ENCODE results near the gene DHRS3.
"Not testable (repeated sequence)": the region's sequence is repeated elsewhere in the genome, so short reads cannot be mapped to it uniquely, and the experiment has no call there.

The DHRS3 gene

DNA sequence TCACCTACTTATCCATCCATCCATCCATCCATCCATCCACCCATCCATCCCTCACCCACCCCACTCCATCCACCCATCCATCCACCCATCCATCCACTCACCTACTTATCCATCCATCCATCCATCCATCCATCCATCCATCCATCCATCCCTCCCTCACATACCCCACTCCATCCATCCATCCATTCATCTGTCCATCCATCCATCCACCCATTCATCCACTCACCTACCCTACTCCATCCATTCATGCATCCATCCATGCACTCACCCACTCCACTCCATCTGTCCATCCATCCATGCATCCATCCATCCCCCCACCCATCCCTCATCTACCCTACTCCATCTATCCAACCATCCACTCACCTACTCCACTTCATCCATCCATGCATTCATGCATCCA lies 34.5 kb downstream of the DHRS3 start:
- in situ Hi-C loops (cut with MboI; ENCODE audit: low sequenced_read_pairs) = no loop called here

DNA sequence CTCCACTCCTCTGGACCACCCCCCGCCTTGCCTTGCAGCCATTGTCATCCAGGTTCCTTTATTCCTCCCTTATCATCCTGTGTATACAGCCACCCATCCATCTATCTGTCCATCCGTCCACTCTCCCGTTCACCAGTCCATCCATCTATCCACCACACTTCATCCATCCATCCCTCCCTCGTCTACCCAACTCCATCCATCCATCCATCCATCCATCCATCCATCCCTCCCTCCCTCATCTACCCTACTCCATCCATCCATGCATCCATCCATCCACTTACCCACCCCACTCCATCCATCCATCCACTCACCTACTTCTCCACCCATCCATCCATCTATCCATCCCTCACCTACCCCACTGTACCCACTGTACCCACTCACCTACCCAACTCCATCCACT lies 35.4 kb downstream of the DHRS3 start:
- in situ Hi-C loops (cut with MboI; ENCODE audit: low sequenced_read_pairs) = no loop called here

DNA sequence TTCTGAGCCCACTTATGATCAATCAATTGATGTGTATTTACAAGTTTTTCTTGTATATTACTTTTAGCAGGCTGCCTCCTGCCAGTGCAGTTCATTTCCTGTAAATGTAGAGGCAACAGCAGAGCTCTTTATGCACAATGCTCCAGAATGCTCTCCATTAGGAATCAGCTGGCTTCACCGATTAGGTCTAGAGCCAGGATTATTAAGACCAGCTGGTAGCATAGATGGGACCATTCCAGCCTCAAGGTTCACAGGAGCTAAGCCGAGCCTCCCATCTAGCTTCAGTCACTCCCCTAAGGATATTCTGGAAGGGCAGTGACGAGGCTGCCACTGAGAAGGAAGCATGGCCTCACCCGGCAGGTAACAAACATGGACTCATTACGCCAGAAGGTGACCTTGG lies 36.8 kb downstream of the DHRS3 start:
- in situ Hi-C loops (cut with MboI; ENCODE audit: low sequenced_read_pairs) = no loop called here

DNA sequence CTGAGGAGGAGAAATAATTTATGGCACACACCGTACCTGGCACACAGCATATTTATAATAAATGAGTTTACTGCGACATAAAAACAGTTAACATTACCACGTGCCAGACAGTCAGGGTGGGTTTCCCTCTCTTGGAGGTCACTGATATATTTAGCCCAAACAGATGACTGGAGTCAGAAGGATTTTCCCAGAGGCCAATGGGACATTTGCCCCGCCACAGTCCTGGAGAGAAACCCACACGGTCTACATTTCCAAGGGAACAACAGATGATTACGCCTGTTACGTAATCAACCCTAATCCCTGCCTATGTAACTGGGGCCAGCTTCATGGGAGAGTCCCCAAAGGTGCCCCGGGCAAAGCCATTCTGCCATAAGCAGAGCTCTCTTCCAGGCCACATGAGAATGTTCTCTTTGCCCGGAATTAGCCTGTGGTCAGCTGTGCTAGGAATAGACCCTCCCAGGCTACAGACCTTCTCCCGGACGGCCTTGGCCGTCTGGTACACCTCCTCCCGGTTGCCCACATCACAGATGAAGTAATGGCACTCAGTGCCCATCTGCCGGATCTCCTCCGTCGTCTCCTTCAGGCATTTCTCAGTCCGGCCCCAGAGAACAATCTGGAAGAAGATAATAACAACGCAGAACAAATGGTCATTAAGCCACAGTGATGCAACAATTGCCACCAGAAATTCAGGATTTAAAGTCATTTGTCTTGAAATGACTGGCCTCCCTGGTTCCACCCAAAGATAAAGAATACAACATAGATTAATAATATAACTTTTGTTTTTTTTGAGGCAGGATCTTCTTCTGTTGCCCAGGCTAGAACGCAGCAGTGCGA lies 37.7 kb downstream of the DHRS3 start:
- in situ Hi-C loops (cut with MboI; ENCODE audit: low sequenced_read_pairs) = no loop called here

DNA sequence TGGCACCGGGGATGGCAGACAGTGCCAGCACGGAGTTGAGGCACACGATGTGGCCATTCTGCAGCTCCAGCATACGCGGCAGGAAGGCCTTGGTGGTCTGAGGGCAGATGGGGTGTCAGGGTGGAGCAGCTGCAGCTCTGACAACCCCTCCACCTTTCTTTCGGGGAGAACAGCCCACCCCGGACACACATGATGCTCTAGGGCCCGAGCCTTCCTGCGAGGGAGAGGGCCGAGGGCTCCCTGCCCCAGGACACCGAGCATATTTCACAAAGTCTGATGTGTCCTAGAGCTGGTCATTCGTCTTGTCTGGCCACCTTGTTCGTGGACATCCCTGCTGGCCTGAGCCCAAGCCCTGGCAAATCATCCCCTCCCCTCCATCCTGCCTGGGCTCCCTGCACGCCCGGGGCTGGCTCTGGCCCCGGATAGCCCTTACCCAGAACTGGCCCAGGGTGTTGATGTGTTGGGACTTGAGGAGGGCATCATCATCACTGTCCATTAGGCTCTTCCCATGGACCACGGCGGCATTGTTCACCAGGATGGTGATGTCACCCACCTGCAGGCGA lies 39.1 kb downstream of the DHRS3 start:
- in situ Hi-C loops (cut with MboI; ENCODE audit: low sequenced_read_pairs) = no loop called here

DNA sequence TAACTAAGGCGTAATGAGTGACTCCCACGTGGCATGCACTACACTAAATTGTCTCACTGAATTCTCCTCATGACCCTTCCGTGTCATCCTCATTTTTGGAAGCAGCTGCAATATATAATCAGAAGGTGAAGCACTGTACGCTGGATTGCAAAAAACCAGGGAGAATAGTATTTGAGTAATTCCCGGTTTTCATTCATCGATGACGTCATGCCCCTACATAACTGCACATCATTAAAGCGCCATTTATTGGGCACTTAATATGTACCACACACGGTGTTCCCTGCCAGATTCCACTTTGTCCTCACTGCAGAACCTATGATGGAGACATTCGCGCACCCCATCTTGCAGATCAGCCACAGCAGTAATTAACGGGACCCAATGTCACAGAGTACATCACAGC lies 41.0 kb downstream of the DHRS3 start:
- in situ Hi-C loops (cut with MboI; ENCODE audit: low sequenced_read_pairs) = no loop called here

DNA sequence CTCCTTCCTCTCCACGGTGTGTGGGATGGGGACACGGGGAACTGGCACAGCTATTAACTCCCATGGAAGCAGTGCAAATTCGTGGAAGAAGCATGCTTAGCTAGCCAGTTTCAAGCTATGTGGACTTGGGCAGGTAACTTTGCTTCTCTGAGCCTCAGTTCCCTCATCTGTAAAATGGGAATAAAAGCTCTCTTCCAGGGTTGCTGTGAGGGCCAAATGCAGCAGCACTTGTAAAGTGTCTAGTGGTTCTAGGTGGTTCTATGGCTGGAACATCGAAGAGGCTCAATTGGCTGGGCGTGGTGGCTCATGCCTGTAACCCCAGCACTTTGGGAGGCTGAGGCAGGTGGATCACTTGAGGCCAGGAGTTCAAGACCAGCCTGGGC lies 43.3 kb downstream of the DHRS3 start:
- in situ Hi-C loops (cut with MboI; ENCODE audit: low sequenced_read_pairs) = no loop called here

DNA sequence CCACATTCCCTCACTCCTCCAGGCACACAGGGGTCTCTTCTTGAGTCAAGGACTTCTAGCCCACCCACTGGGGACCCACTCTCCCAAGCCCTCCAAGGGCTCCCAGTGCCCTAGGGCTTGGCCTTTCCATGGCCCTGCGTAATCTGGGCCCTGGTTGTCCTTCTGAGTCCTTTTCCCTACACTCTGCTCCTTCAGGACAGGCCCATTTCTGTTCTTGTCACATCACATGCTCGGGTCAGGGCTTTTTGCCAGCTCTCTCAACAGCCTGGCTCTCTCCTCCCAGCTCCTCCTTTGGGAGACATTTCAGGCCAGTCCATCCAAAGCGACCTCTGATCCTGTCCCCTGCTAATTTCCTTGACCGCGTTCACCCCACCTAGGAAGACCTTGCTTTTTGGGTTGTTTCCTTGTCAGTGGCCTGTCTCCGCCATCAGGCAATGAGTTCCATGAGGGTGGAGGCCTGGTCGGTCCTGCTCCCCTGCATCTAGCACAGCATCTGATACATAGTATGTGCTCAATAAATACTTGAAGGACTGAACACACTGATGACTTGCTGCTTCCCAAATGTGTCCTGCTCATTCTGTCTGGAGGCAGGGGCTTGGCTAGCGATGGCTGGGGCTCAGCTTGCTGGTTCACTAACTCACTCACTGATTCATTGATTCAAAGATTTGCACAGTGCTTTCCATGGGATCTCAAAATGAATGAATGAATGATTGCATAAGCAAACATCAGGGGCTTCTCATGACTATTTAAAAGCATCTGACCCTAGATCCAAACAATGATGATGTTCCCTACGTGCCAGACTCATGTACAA lies 44.8 kb downstream of the DHRS3 start:
- in situ Hi-C loops (cut with MboI; ENCODE audit: low sequenced_read_pairs) = no loop called here

DNA sequence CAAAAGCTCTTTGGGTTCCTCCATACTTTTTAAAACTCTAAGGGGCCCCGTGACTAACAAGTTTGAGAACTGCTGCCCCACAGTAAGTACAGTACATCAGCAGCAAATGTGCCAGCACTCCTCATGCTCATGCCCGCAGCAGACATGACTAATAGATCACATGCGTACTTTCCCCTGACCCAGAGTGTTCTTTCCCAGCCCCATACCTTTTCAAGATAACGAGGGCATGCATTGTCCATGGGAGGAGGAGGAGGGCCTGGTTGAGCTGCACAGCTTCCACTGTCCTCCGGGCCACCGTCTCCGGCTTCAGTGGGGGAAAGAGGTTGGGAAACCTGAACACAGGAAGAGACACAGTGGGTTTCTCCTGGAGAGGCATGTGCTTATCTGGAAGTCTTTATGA lies 45.5 kb downstream of the DHRS3 start:
- in situ Hi-C loops (cut with MboI; ENCODE audit: low sequenced_read_pairs) = no loop called here

DNA sequence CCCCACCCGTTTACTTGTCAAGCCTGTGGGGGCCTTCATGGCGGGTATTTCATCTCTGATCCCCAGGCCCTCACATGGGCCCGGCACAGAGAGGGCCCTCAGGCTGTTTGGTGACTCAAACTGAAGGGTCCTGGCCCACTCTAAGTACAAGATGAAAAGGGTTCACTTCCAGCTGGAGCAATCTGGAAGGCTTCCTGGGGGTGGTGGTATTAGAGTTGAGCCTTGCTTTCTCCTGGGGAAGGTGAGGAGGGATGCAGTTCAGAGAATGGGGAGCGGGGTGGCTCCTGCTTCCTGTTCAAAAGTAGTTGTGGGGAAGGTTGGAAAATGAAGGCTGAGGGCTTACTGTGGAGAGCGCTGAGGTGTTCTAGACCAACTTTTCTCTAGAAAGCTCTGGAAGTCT lies 47.7 kb downstream of the DHRS3 start:
- in situ Hi-C loops (cut with MboI; ENCODE audit: low sequenced_read_pairs) = no loop called here

DNA sequence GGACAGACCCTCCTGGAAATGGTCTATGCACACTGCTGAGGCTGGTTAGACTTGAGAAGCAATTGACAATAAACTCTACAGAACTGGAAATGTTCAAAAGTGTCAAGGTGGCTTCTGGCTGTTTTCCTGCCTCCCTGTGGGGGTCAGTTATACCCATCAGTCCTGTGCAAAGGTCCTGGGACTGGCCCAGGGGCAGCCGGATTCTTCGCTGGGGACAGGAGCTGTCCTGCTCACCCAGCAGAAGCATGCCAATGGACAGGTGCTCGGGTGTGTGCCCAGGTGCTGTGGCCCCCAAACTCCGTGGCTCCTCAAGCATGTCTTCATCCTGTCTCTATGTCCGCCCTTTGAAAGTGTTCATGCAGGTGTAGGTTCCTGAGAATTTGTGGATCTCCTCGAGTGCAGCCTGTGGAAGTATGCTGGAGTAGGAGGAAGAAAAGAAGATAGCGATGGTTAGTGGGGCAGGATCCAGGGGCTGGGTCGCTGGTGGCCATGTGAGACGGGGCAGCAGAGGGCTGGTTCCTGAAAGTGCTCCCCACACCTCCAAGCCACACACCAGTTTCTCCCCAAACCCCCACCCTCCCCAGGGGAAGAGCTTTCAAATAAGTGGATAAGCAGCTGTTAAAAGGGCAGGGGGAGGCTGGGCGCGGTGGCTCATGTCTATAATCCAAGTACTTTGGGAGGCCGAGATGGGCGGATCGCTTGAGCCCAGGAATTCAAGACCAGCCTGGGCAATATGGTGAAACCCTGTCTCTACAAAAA lies 49.8 kb downstream of the DHRS3 start:
- in situ Hi-C loops (cut with MboI; ENCODE audit: low sequenced_read_pairs) = no loop called here

DNA sequence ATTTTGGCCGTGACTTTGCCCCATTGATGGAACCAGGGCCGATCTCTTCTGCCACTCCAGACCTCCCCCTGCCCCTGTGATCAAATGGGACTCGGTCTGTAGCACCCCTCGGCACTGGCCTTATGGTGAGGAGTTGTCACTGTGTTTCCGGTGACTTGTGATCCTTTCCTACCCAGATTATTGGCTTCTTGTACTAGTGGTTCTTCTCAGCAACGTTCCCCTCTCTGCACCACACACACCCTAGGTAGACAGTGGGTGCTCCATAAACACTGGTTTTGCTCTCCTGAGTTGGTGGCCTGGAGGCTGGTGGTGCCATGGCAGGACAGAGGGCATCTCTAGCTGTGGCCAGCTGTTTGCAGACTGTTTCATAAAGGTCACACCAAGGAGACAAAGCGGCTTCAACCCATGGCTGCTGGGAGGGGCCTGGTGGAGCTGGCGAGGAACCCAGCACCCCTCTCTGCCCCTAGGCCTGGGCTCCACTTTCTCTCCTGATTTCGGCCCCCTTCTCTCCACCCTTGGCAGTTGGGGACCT lies 50.7 kb downstream of the DHRS3 start:
- in situ Hi-C loops (cut with MboI; ENCODE audit: low sequenced_read_pairs) = no loop called here

DNA sequence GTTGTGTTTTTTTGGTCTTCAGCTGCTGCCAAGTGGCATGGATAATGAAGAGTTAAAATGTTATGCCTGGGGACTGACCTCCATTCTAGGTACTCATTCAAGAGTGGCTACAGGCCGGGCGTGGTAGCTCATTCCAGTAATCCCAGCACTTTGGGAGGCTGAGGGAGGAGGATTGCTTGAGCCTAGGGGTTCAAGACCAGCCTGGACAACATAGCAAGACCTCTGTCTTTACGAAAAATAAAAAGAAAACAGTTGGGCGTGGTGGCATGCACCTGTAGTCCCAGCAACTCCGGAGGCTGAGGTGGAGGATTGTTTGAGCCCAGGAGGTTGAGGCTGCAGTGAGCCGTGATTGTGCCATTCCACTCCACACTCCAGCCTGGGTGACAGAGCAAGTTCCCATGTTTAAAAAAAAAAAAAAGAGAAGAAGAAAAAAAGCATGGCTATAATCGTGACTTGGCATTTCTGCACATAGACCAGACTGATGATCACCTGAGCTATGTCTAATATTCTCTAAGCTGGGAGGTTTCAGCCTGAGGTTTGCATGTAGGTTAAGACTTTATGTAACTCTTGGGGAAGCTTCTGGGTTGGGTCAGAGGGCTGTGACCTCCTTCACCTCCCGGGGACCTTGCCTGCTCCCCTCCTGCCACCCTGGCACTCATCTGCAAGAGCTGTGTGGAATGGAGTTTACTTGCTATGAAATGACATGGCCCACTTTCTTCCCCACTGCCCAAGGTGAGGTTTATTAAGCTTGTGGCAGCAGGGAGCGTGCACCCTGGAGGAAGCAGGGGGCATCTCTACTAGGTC lies 51.3 kb downstream of the DHRS3 start:
- in situ Hi-C loops (cut with MboI; ENCODE audit: low sequenced_read_pairs) = no loop called here

DNA sequence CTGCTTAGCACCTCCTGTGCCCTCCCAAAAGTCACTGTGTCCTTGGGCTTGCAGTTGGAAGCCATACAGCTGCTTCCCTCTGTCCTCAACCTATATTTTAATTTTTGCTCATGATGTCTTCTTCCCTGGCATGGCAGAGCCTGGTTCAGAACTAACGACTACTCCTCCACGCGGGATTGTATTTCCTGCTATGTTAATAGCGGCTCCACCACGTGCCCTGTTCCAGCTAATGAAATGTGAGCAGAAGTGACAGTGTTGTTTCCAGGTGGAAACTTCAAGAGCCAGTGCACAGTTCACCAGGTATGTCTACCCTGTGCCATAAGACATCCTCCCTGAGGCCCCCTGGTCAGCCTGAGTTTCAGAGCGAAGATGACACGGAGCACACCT lies 52.1 kb downstream of the DHRS3 start:
- in situ Hi-C loops (cut with MboI; ENCODE audit: low sequenced_read_pairs) = no loop called here

DNA sequence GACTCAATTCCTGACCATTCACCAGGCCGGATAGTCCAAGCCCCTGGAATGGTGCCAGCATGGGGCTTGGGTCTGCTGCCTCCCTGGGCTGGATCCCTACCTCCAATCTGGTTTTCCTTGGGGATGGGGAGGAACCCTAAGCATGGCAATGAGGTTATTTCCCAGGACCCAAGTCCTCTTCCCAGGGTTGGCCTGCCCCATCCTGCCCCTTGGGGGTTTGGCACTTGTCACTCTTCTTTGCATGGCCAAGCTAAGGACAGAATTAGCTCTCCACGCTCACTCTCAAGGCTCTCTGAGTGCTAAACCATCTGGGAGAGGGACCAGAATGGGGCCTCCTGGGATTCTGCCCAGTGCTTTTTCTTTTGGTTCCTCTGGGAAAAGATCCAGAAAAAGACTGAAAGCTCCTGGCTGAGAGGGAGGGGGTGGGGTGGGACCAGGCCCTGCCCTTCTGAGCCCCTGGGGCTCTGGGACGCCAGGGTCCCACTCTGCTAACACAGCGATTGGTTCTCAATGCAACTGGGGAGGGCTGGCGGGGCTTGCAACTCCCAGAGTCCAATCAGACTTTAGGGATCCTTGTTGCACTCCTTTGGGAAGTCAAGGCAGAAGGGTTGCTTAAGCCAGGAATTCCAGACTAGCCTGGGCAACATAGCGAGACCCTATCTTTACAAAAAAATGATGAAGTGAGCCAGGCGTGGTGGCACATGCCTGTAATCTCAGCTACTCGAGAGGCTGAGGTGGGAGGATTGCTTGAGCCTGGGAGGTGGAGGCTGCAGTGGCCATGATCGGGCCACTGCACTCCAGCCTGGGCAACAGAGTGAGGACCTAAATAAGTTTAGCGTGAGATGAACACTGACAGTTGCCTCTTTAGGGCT lies 52.7 kb downstream of the DHRS3 start:
- in situ Hi-C loops (cut with MboI; ENCODE audit: low sequenced_read_pairs) = no loop called here

DNA sequence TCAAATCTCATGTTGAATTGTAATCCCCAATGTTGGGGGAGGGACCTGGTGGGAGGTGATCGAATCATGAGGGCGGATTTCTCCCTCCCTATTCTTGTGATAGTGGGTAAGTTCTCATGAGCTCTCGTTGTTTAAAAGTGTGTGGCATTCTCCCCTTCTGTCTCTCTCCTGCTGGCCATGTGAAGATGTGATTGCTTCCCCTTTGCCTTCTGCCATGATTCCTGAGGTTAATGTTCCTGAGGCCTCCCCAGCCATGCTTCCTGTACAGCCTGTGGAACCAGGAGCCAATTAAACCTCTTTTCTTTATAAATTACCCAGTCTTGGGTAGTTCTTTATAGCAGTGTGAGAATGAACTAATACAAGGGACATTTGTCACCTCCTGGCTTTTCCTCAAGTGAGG lies 53.8 kb downstream of the DHRS3 start:
- in situ Hi-C loops (cut with MboI; ENCODE audit: low sequenced_read_pairs) = not testable (repeated sequence)

DNA sequence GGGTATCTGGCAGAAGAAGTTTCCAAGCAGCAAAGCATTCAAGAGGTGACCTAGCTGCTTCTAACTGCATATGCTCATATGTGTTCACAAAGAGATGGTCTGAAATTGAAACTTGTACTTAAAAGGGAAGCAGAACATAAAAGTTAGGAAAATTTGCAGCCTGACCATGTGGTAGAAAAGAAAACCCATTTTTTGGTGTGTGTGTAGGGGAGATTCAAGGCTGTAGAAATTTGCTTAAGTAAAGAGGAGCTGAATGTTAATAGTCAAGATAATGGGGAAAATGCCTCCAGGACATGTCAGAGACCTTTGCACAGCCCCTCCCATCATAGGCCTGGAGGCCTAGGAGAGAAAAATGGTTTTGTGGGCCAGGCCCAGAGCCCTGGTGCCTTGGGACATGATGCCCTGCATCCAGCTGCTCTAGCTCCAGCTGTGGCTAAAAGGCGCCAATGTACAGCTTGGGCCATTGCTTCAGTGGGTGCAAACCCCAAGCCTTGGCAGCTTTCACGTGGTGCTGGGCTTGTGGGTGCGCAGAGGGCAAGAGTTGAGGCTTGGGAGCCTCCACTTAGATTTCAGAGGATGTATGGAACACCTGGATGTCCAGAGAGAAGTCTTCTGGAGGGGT lies 54.9 kb downstream of the DHRS3 start:
- in situ Hi-C loops (cut with MboI; ENCODE audit: low sequenced_read_pairs) = no loop called here

DNA sequence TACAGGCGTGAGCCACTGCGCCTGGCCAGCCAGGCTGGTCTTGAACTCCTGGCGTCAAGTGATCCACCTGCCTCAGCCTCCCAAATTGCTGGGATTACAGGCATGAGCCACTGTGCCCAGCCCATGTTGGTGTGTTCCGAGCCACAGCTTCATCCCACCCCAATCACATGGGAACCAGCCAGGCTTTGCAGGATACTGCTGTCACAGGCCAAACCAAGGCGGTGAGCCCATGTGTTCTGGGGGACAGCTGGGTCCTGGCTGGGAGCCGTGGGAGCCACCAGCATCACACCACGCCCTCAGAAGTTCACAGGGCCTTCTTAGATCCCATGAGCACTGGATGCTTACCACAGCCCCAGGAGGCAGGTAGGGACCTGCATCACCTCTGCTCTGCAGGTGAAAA lies 56.9 kb downstream of the DHRS3 start:
- in situ Hi-C loops (cut with MboI; ENCODE audit: low sequenced_read_pairs) = no loop called here

All from HL-60/S4 treated with retinoic acid at 250 ng/mL for 4 days and 3 days (cell line).